Kidney epithelial cell (primary cell): Measurements from ENCODE around the gene OXSR1. TPM values are rescaled to one million over a fixed set of nuclear protein-coding genes. Genes with fewer than 3 reads are reported as not detected.
"Not testable (repeated sequence)": the region's sequence is repeated elsewhere in the genome, so short reads cannot be mapped to it uniquely, and the experiment has no call there.

Experiments used
- DNase-seq: peaks from one replicate; pipeline ENCODE4 v3.0.0-alpha.2; 2010; ENCODE audit warnings: low read depth
- H3K27me3 ChIP-seq: 2 replicates; pipeline ENCODE4 v1.6.0; 2011; ENCODE audit warnings: low read length; ENCODE audit not compliant: control insufficient read depth, insufficient read depth
- H3K36me3 ChIP-seq: 2 replicates; pipeline ENCODE4 v1.5.1; 2011; ENCODE audit warnings: low read length; ENCODE audit not compliant: control insufficient read depth, insufficient read depth
- H3K4me3 ChIP-seq: 2 replicates; pipeline ENCODE4 v1.5.1; 2011; ENCODE audit warnings: low read depth, mild to moderate bottlenecking, control low read depth, low read length
- total RNA-seq: library from RNA; depleted of rRNA; stranded (reverse); fragments of >200 nt; gene quantifications from 2 replicates; pipeline ENCODE4 v1.2.3, GENCODE V29; 2015
- TF ChIP-seq, protein P1 (sequence below): IDR thresholded peaks from 2 replicates; pipeline ENCODE4 v1.5.1; 2011; ENCODE audit warnings: mild to moderate bottlenecking, moderate library complexity, low read length, control low read depth, inconsistent platforms; ENCODE audit not compliant: insufficient read depth, poor library complexity, severe bottlenecking

OXSR1 gene
- total RNA-seq, 1 donor from 2014 or later = 41.9 TPM

DNA sequence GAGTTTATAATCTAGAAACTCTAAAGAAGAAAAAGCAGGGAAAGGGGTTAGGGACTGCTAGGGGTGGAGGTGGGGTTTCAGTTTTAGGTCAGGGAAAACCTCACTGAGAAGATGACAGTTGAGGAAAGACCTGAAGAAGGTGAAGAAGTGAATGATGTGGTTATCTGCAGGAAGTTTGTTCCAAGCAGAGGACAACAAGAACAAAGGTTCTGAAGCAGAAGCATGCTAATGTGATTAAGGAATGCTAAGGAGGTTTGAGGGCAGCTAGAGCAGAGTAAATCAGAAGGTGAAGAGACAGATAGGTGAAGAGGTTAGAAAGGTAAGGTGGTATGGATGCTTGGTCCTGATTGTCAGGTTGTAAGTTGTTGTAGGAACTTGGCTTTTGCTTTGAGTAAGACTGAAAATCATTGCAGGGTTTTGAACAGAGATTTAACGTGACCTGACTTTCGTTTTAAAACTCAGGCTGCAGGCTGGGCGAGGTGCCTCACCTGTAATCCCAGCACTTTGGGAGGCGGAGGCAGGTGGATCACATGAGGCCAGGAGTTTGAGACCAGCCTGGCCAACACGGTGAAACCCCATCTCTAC, 8.6 kb downstream of the OXSR1 start:
- H3K36me3 ChIP-seq = no peaks in the 10 kb centered on the region
- TF ChIP-seq, protein P1, sequence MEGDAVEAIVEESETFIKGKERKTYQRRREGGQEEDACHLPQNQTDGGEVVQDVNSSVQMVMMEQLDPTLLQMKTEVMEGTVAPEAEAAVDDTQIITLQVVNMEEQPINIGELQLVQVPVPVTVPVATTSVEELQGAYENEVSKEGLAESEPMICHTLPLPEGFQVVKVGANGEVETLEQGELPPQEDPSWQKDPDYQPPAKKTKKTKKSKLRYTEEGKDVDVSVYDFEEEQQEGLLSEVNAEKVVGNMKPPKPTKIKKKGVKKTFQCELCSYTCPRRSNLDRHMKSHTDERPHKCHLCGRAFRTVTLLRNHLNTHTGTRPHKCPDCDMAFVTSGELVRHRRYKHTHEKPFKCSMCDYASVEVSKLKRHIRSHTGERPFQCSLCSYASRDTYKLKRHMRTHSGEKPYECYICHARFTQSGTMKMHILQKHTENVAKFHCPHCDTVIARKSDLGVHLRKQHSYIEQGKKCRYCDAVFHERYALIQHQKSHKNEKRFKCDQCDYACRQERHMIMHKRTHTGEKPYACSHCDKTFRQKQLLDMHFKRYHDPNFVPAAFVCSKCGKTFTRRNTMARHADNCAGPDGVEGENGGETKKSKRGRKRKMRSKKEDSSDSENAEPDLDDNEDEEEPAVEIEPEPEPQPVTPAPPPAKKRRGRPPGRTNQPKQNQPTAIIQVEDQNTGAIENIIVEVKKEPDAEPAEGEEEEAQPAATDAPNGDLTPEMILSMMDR = no peak
- H3K27me3 ChIP-seq = no peaks in the 10 kb centered on the region
- DNase-seq = no peak
- no peak overlapping the region for H3K4me3 ChIP-seq

DNA sequence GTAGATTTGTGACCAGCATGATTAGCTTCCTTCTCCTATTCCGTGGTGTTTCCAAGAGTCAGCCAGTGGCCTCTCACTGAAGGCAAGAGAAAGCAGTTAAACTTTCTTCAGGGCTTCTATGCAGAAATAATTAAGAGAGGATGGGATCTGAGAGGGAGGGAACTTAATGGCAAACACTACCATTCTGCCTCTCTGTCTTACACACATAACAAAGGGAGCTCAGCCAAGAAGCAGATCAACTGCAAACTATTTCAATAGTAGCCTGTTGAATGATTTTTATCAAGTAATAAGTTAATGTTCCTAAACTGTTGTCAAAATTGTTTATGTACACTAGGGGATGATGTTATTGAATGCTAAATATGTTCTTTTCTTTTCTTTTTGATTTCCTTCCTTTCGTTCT, 11.8 kb downstream of the OXSR1 start:
- Histone ChIP-seq H3K36me3 (no peaks in the 10 kb centered on the region), H3K4me3 (no peak overlapping the region), H3K27me3 (no peaks in the 10 kb centered on the region)
- TF ChIP-seq, protein P1 = no peak
- DNase-seq = no peak

- Histone ChIP-seq H3K36me3 (no peaks in the 10 kb centered on the region), H3K27me3 (no peaks in the 10 kb centered on the region), H3K4me3 (no peak overlapping the region)
- TF ChIP-seq, protein P1 = no peak
- no peak for DNase-seq
Measured at GRCh38 chr3:38186781-38187180, 21.4 kb downstream of the OXSR1 start.

DNA sequence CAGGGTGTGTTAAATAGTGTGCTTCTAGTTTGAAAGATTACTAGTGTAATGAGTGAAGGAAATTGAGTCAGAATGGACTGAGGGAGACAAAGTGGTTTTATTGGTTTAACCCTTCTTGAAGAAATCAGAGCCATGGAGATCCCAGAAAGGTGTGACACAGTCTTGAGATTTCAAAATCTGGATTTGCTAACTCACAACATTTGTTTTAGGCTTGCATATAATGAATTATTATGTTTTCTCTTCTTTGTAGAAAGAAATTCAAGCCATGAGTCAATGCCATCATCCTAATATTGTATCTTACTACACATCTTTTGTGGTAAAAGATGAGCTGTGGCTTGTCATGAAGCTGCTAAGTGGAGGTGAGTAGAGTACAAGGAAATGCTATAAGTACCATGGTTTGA, 25.1 kb downstream of the OXSR1 start:
- TF ChIP-seq, protein P1 = no peak
- Histone ChIP-seq H3K27me3 (no peaks in the 10 kb centered on the region), H3K4me3 (no peak overlapping the region), H3K36me3 (no peaks in the 10 kb centered on the region)
- no peak for DNase-seq

GRCh38 chr3:38202931-38203330, 37.6 kb downstream of the OXSR1 start:
- H3K36me3 ChIP-seq, H3K27me3 ChIP-seq, DNase-seq, H3K4me3 ChIP-seq: not testable (repeated sequence)

GRCh38 chr3:38203690-38204089, 38.4 kb downstream of the OXSR1 start:
- peaks cover 2% of the 10 kb centered on the region for H3K36me3 ChIP-seq
- H3K4me3 ChIP-seq = no peak overlapping the region
- no peaks in the 10 kb centered on the region for H3K27me3 ChIP-seq
- TF ChIP-seq, protein P1 = no peak
- DNase-seq = no peak
